Hindlimb muscle (tissue), 1 donor: ENCODE results near the gene PSAT1. TPM values are rescaled to one million over a fixed set of nuclear protein-coding genes. Genes with fewer than 3 reads are reported as not detected.
"Not testable (repeated sequence)": the region's sequence is repeated elsewhere in the genome, so short reads cannot be mapped to it uniquely, and the experiment has no call there.

Experiments
- DNase-seq: peaks from one replicate; pipeline ENCODE4 v3.0.0-alpha.2; 2013
- polyA plus RNA-seq: library from polyadenylated mRNA; unstranded; fragments of 120-200 nt; gene quantifications from one replicate; pipeline ENCODE4 v1.2.1, GENCODE V29; 2013; ENCODE audit not compliant: insufficient read length

The PSAT1 gene
- polyA plus RNA-seq, result 35.1 TPM

DNA sequence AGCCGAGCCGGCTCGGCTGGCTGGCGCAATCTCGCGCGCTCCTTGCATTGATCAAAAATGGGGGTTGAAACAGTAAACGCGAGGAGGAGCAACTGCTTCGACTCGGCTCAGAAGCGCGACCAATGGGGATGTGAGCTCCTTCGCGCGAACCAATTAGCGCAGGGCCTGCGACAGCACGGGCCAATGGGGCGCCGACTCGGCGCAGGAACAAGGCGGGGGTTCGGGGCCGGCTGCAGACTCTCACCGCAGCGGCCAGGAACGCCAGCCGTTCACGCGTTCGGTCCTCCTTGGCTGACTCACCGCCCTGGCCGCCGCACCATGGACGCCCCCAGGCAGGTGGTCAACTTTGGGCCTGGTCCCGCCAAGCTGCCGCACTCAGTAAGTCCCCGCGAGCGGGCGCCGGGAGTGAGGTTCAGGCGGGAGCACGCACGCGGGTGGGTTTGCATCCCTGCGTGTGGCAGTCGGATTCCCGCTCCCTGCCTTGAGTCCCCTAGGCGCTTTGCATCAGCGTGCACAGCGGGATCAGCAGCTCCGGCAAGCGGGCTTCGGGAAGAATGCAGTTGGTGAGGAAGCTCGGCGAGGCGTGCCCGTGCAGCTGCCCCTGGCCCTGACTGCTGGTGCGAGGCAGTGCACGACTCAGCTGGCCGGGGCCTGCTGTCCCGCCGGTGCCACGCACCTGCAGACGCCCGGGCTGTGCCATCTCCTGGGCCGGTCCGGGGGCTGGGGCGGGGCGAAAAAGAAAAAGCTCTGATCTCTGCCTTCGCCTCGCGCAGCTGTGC lies at the start of gene PSAT1:
TSS of gene PSAT1 (plus strand) at position 233 of the 779 bp plus-strand sequence. CDS start at position 319, 86 bp downstream.
- DNase-seq, result peak; percentile 94

- no peak for DNase-seq
These were observed 48.3 kb upstream of the PSAT1 start for GRCh38 chr9:78248635-78249034.

DNA sequence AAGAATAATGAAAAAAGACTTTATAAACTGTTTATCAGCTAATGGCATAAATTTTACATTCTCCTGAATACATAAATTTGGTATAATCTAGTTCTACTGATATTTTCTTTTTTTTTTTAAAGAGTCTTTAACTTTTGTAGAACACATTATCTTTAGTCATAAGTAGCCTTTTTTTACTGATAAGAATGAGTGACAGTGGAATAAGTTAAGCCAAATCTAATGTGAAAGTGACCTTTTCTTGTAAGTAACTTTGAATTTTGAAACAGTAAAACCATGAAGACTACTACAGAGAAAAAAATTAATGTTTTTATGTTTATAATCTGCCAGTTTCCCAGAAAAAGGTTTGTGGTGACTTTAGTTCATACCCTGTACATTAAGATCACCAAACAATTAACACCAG lies 47.4 kb upstream of the PSAT1 start:
- no peak for DNase-seq

DNA sequence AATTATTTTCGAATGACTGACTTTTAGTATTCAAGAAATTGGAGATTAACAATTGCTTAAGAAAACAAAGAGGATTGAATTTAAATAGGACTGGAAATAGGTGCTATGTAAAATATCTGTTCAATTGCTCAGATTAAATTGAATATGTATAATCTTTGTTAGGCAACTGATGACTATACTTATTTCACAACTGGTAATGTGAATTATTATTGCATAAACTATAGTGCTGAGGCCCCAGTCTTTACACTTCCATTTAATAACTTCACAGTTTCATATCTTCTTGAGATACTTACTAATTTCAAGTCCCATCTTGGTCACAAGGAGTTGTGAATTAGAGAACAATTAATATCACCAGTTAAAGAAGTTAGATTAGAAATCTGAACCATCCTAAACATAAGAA lies 44.3 kb upstream of the PSAT1 start:
- no peak for DNase-seq

GRCh38 chr9:78253285-78253684 lies 43.6 kb upstream of the PSAT1 start:
- DNase-seq, result no peak

DNA sequence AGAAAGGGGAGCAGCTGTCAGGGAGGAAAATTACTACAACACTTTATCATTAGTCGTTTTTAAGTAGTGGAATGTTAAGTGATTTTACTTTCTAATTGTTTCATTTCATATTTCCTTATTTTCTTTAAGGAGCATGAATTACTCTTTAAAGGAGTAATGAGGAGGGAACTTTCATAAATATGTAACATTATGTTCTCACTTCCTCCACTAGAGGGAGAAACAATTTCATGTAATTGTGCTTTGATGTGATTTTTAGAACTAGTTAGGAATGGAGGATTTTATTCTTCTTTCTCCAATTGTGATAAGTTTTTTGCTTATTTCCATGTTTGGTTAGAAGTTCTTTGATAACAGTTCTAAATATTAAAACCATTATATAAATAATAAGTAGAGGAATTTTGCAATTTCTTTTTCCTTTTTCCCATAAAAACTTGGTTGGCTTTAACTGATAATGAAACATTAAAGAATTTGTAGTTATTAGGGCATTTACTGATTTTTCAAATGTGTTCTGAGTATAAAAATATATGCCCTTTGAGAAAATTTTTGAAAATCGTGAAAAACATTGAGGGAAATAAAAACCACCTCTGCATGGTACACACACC lies 35.4 kb upstream of the PSAT1 start:
- peak; percentile 22 for DNase-seq

GRCh38 chr9:78262655-78263054 lies 34.3 kb upstream of the PSAT1 start:
- DNase-seq, result no peak

- DNase-seq, result no peak
These were observed 29.0 kb upstream of the PSAT1 start for GRCh38 chr9:78267889-78268288.

- DNase-seq, result no peak
These were observed 27.1 kb upstream of the PSAT1 start for GRCh38 chr9:78269784-78270183.

- DNase-seq, result no peak
These were observed 24.6 kb upstream of the PSAT1 start for GRCh38 chr9:78272307-78272706.

DNA sequence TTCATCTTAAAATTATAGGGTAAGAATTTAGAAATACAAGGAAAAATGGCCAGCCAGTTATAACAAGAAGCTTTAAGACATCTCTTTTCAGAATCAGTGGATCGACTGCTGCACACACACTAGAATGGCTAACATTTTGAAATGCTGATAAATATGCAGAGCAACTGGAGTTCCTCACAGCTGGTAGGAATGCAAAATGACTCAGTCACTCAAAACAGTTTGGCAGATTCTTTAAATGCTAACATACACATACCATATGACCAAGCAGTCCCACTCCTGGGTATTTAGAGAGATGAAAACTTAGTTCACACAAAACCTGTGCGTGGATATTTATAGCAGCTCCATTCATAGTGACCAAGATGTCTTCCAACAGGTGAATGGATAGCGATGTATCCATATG lies 23.2 kb upstream of the PSAT1 start:
- DNase-seq, result no peak

DNA sequence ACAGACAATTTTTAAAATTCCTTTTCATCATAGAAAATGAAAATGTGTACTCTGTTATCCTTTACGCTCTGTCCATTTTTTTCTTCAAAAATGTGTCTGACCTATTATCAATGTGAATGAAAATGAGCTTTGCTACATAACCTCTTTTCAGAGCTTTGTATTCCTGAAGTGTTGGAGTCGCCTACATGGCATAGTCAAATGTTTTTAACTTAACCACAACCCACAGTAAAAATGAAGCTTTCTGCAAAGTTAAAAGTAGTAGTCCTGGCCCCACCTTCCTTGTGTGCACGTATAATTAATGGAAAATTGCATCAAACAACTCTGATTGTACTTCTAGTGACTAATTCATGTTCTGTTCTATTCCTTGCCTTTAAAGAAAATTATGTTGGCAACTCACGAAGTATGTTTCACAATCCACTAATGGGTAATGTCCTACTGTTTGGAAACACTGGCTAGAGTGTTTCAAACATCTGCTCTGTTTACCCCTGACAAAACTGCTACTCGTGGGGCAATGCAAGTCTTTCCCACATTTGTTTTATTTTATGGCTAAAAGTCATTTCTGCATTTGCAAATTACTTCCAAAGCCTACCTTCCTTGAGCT lies 18.6 kb upstream of the PSAT1 start:
- DNase-seq, result no peak

DNA sequence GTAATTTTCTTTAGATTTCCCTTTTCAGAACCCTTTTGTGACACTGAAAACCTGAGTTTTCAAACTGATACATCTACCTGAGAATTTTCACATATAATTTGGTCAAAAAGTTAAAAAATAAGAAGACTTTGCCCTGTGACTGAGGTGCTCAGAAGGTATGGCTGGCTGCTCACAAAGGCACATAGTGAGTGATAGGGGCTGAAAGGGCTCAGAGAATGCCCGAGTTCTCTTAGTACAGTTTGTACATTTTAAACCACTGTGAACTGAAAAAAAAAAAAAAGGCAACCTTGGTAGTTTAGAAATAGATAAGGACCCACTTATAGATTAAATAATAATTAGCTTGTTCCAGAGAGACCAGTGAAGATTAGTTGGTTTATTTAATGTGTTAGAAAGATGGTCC lies 18.1 kb upstream of the PSAT1 start:
- no peak for DNase-seq

- peak; percentile 88 for DNase-seq
These were observed 15.8 kb upstream of the PSAT1 start for GRCh38 chr9:78280982-78281668.

- not testable (repeated sequence) for DNase-seq
These were observed 12.7 kb upstream of the PSAT1 start for GRCh38 chr9:78284181-78284580.

DNA sequence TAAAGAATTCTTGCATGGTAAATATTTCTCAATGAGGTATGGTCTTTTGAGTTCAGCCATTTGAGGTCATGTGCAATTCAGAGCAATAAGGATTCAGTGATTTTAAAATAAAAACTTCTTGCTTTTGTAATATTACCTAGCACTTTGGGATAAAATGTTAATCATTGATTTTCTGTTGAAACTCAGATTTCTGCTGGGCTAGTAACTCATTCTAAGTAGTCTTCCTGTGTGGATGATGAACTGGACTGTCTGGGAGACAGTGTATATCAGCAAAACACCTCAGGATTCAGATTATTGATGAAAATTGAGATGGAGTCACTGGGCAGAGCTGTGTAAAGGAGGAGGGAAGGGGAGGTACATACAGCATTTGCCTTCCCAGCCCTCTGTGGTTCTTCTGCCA lies 10.8 kb upstream of the PSAT1 start:
- no peak for DNase-seq

GRCh38 chr9:78286946-78287388 lies 10.0 kb upstream of the PSAT1 start:
- DNase-seq, result no peak

GRCh38 chr9:78288214-78288892 lies 8.6 kb upstream of the PSAT1 start:
- DNase-seq, result no peak

DNA sequence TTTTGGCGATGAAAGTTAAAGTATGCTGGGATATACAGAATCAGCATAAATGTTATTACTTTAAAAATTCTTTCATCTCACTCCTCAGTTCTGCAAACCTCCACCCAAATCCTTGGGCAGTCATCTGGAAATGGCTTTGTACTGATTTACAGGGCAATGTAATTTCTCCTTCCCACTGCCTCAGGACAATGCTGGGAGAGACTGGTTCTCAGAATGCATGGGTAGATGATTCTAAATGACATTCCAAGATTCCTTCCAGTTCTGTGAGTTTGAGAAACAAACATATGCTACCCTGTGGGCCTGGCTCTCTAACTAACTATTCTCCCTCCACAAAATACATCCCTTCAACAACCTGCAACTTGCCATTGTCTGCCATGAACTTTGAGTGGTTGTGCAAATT lies 7.5 kb upstream of the PSAT1 start:
- no peak for DNase-seq

DNA sequence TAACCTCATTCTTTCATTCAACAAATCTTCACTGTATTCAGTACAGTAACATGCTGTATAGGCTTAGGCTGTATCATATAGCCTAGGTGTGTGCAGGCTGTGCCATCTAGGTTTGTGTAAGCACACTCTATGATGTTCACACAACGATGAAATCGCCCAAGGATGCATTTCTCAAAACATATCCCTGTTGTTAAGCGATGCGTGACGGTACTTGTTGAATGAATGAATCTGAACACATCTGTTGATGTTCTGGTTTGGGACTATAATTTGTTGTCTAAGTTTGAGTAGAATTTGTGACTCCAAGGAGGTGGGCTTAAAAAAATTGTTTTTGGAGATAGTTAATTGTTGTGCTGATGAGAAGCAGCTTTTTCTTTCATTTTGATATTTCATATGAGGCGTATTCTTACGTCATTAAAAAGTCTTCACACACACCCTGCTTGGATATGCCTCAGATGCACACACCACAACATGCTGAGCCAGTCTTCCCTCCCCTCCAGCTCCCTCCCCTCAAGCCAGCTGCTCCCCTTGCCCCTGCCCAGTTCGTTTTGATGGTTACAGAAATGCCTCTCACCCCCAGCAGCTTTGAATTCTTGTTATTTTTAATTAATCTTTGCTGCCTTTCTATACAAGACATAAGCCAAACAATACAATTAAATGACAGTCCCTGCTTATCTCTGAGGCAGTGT lies 5.5 kb upstream of the PSAT1 start:
- no peak for DNase-seq

- no peak for DNase-seq
These were observed 4.9 kb upstream of the PSAT1 start for GRCh38 chr9:78292026-78292425.
